ENCODE data around the gene PRRT4. TPM values are rescaled to one million over a fixed set of nuclear protein-coding genes. Genes with fewer than 3 reads are reported as not detected.

The PRRT4 gene
- total and polyA plus RNA-seq, 9 of the 15 experiments (the other 6 are each of a cell fraction or from before 2014, with no cell fraction given): not detected

- no peak overlapping the region for H3K27ac ChIP-seq (ENCODE audit: extremely low read depth, low read depth, low read length)
- intact Hi-C loops (cut with micrococcal nuclease) (no loop called here), in situ Hi-C loops (cut with MboI) (no loop called here)
- no peaks in the 10 kb centered on the region for H3K79me2 ChIP-seq (ENCODE audit: control insufficient read depth, insufficient read depth, low read length)
- no TSS peak for BruUV-seq (replicated peaks)
- no peak overlapping the region for H3K4me3 ChIP-seq
- no peak for TF ChIP-seq THRAP3 (IDR thresholded peaks at IDR 0.05; ENCODE audit: borderline replicate concordance)
- TF ChIP-seq ZNF398 (CRISPR knock-in tag; IDR thresholded peaks at IDR 0.05): no peak
- no peak for TF ChIP-seq ZNF143 (CRISPR knock-in tag; IDR thresholded peaks at IDR 0.05)
- no peak for TF ChIP-seq ARID1B (IDR thresholded peaks at IDR 0.05)
- TF ChIP-seq NR4A1 (CRISPR knock-in tag; IDR thresholded peaks at IDR 0.05): no peak
- no peak for TF ChIP-seq NR4A1 (tag; IDR thresholded peaks at IDR 0.05)
- TF ChIP-seq ZNF644 (tag; IDR thresholded peaks at IDR 0.05; ENCODE audit: low read depth): no peak
- TF ChIP-seq PRMT5 (CRISPR knock-in tag; IDR thresholded peaks at IDR 0.05): no peak
- no peak for TF ChIP-seq ATF3 (IDR thresholded peaks at IDR 0.05)
- no peak for TF ChIP-seq ATF3 (CRISPR knock-in tag; conservative IDR thresholded peaks at IDR 0.05)
- no peak for TF ChIP-seq ELF2 (CRISPR knock-in tag; IDR thresholded peaks at IDR 0.05)
- H3K4me1 ChIP-seq (replicated peaks in 1 of 2; ENCODE audit: control insufficient read depth in 2 of 2, insufficient read depth in 2 of 2, low read length in 2 of 2): peaks cover 2 to 4% of the 10 kb centered on the region in 2 experiments; a peak in 2 of 5 replicates
- H3K36me3 ChIP-seq (ENCODE audit: control insufficient read depth, insufficient read depth, low read length): peaks cover 61% of the 10 kb centered on the region
- ChIA-PET CTCF (ENCODE audit: low intra/inter-chr PET ratio) (no interaction called here), POLR2A (interaction anchor here (0.6 to 0.8 kb wide), 2 partner anchors 77 to 1010 kb away, joined by 3 read pairs; no protein-coding TSS in a partner anchor)
- no peaks in the 10 kb centered on the region for H4K20me1 ChIP-seq (replicated peaks; ENCODE audit: control insufficient read depth, insufficient read depth, low read length)
- WGBS (ENCODE audit: insufficient coverage, low coverage, missing lambda C conversion rate): 74% methylated on average over 5 of the region's 5 CpGs
- H3K9me1 ChIP-seq (ENCODE audit: control insufficient read depth, insufficient read depth, low read length): no peaks in the 10 kb centered on the region
- DNase-seq (ENCODE audit: extremely low read depth in 1 of 4, low spot score in 3 of 4): peak in 1 of 4 experiments; percentile 32
- no peak for ATAC-seq
- no peak overlapping the region for H2AFZ ChIP-seq (ENCODE audit: low read depth, low read length)
- no peaks in the 10 kb centered on the region for H3K27me3 ChIP-seq (ENCODE audit: control insufficient read depth in 2 of 2, insufficient read depth in 2 of 2, low read length in 2 of 2)
- FAIRE-seq: no peak
- H3K9me3 ChIP-seq (replicated peaks; ENCODE audit: control insufficient read depth, insufficient read depth, low read depth, low read length): no peaks in the 10 kb centered on the region
- no peak overlapping the region for H3K4me2 ChIP-seq (ENCODE audit: insufficient read depth, low read length)
- H3K9ac ChIP-seq (ENCODE audit: insufficient read depth in 1 of 2, low read depth in 2 of 2, low read length in 2 of 2): no peak overlapping the region
These were observed 57.8 kb downstream of the PRRT4 start for GRCh38 chr7:128303643-128304042.

All from K562 (cell line).